ENCODE results near the gene ATXN7L1. TPM values are rescaled to one million over a fixed set of nuclear protein-coding genes. Genes with fewer than 3 reads are reported as not detected.

Gene ATXN7L1
- total RNA-seq, 1 experiment from 2014 or later: 24.3 TPM

GRCh38 chr7:105764506-105764905 lies 111.9 kb downstream of the ATXN7L1 start:
- Histone ChIP-seq H3K27me3 (ENCODE audit: insufficient read depth, low read length) (no peaks in the 10 kb centered on the region), H2BK120ac (ENCODE audit: low read depth, low read length, poor library complexity, severe bottlenecking) (no peak overlapping the region), H3K79me2 (ENCODE audit: insufficient read depth, low read length) (no peaks in the 10 kb centered on the region), H4K5ac (ENCODE audit: insufficient read length, low read depth, low read length) (no peak overlapping the region), H3K18ac (ENCODE audit: insufficient read length, low read depth, low read length) (no peak overlapping the region), H3K9me3 (ENCODE audit: control insufficient read depth, low read depth, low read length) (no peaks in the 10 kb centered on the region), H3K4ac (ENCODE audit: low read depth, low read length) (no peak overlapping the region), H2AFZ (ENCODE audit: low read length) (no peak overlapping the region), H4K91ac (ENCODE audit: insufficient read length, low read depth, low read length) (no peak overlapping the region), H3K14ac (ENCODE audit: insufficient read depth, low read length) (no peak overlapping the region), H2AK5ac (ENCODE audit: insufficient read length, low read length) (no peak overlapping the region), H3K56ac (ENCODE audit: insufficient read length, low read depth, low read length) (no peak overlapping the region), H2BK5ac (ENCODE audit: insufficient read length, low read length) (no peak overlapping the region), H3K4me2 (ENCODE audit: insufficient read depth, insufficient read length, low read length) (no peak overlapping the region), H3T11ph (ENCODE audit: low read length) (no peak overlapping the region), H4K20me1 (ENCODE audit: control insufficient read depth, insufficient read depth, insufficient read length) (no peaks in the 10 kb centered on the region), H3K79me1 (ENCODE audit: insufficient read depth, low read depth, low read length, poor library complexity, severe bottlenecking) (no peaks in the 10 kb centered on the region), H3K23ac (ENCODE audit: insufficient read length, low read depth, low read length) (no peak overlapping the region), H2BK15ac (ENCODE audit: low read depth, low read length) (no peak overlapping the region), H3K4me1 (ENCODE audit: insufficient read depth, low read length) (0 out of 2 replicates have a peak, but pooled peaks cover 3% of the 10 kb centered on the region), H3K23me2 (ENCODE audit: insufficient read length, low read depth, low read length, poor library complexity, severe bottlenecking) (no peaks in the 10 kb centered on the region), H3K9ac (ENCODE audit: extremely low read depth, insufficient read length, low read length) (no peak overlapping the region), H2BK12ac (ENCODE audit: insufficient read length, low read depth, low read length) (no peak overlapping the region), H2BK20ac (ENCODE audit: low read depth, low read length, poor library complexity, severe bottlenecking) (no peak overlapping the region), H3K27ac (ENCODE audit: insufficient read length, low read depth, low read length) (no peak overlapping the region), H4K8ac (replicated peaks; ENCODE audit: insufficient read length, low read depth, low read length) (no peak overlapping the region)
- Mint-ChIP-seq H3K4me3 (no peak overlapping the region), H3K9me3 (no peaks in the 10 kb centered on the region), H3K4me1 (peaks cover 22 to 37% of the 10 kb centered on the region in 2 experiments), H3K27me3 (ENCODE audit: low read depth) (no peaks in the 10 kb centered on the region), H3K36me3 (ENCODE audit: insufficient read depth in 1 of 3, low read depth in 3 of 3) (peaks cover 0 to 3% (median 2%) of the 10 kb centered on the region in 3 experiments; a peak in 3 of 7 replicates), H3K27ac (peak overlapping the region in 1 of 3 experiments; percentile 72; a peak in 1 of 7 replicates)
- DNase-seq: no peak
- no peak for TF ChIP-seq CTCF (conservative IDR thresholded peaks at IDR 0.05)
- WGBS (ENCODE audit: extremely low coverage, insufficient read length, low lambda C conversion rate): no CpG with 5 or more reads among the region's 2 CpGs
